Anterior cingulate cortex (tissue), 58 donors: ENCODE data around the gene VGF.
"Not testable (repeated sequence)": the region's sequence is repeated elsewhere in the genome, so short reads cannot be mapped to it uniquely, and the experiment has no call there.

ENCODE experiments used
- DNase-seq, 58 donors: peaks; one replicate each; lab custom pipeline; 2025; lab: John Stamatoyannopoulos, UW

Gene VGF

DNA sequence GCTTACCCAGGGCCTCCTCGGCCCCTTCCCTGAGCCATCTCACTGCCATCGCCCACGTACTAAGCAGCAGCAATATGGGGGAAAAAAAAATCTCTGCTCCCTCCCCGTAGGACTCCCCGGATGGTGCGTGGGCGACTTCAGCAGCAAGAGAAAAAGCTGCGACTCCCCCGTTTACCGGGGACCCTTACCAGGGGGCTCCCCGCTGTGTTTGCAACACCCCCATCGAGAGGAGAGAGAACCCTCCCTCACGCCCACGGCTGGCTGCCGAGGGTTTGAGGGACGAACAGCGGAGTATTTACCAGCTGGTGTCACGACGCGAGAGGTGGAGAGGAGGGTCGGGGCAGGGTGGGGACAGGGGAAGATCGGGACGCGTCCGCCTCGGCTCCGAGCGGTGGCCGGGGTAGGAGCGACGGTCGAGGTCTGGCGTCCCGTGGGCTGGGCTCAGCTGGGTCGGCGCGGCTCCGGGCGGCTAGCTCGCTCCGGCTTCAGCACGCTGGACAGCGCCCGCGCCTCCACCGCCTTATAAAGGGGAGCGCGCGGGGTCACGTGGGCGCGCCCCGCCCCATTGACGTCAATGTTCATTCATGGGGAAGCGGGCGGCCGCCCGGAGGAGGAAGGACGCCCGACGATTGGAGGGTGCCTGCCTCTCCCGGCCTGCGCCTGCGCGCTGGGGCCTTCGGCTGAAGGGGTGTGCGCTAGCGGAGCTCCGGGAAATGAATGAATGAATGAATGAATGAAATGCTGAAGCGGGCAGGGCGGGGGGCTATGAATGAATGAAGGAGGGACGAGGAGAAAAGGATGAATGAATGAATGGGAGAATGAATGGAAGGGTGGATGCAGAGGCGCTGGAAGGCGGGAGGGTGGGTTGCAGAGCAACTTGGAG is at the start of gene VGF:
TSS of gene VGF (minus strand) at position 495 of the 883 bp plus-strand sequence. CDS start 726 bp downstream, outside the sequence.
- DNase-seq, result peak; percentile 39 to 93 (median 84)

DNA sequence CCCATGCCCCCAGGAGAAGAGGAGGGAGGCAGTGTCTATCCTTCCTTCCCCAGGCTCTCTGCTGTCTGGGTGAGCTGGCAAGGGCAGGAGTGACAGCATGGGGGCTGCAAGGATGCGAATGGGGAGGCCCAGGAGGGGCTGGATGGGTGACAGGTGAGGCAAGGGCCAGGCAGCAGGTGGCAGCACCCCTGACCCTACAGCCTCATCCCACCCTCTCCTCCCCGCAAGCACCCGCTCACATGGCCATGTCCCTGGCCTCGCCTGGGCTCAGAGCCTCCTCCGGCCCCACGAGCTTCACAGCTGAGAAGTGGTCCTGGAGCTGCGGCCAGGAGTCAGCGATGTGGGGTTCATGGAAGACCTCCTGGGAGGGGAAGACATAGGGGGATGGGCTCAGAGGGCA is 46.6 kb upstream of the VGF start:
- DNase-seq, result no peak

DNA sequence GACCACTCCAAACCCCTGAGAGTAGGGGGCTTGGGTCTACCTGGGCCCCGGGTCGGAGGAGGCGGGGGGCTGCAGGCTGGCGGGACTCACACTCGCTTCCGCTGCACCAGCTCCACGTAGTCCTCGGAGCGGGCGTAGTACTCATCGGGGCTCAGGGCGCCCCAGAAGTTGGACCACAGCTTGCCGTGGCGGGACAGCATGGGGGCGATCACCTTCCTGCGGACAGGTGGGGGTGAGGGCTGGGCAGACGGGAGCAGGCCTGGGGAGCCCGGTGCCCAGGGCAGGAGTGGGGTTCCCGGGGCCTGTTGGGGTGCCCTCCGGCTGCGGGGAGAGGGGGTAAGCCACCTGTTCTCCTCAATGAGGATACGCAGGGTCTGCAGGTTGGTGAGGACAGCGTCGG is 46.1 kb upstream of the VGF start:
- DNase-seq, result no peak

DNA sequence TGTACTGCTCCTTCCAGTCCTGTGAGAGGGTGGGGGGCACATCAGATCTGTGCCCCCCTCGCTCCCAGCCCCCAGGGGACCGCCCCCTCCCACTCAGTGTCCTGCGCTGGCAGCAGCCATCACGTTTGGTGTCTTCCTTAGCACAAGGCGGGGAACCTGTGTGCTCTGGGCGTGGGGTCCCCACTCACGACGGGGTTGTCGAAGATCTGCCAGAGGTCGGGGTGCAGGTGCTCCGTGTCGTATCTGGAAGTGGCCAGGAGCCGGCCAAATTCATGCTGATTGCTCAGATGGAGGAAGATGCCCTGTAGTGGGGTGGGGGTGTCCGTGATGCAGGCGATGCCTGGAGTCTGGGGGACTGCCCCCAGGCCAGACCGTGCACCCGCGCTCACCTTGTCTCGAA is 44.8 kb upstream of the VGF start:
- DNase-seq, result no peak

GRCh38 chr7:101208794-101209193 is 43.4 kb upstream of the VGF start:
- DNase-seq, result no peak

DNA sequence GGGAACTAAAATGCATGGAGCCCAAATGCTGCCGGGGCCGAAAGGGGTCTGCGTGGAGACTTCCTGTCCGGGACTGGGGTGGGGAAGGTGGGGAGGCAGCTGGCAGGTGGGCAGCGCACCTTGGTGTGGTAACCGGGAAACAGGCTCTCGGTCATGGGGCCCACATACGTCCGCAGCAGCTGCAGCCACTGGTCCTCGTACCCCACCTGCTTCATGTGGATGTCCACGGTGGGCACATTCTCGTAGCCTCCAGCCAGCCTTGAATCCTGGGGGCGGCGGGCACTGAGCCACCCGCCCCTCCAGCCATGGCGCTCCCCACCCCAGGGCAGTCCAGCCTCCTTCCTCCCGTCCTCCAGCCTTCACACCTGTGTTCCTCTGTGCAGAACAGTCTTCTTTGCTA is 42.1 kb upstream of the VGF start:
- no peak for DNase-seq

GRCh38 chr7:101206665-101207042 is 41.3 kb upstream of the VGF start:
- DNase-seq, result no peak

DNA sequence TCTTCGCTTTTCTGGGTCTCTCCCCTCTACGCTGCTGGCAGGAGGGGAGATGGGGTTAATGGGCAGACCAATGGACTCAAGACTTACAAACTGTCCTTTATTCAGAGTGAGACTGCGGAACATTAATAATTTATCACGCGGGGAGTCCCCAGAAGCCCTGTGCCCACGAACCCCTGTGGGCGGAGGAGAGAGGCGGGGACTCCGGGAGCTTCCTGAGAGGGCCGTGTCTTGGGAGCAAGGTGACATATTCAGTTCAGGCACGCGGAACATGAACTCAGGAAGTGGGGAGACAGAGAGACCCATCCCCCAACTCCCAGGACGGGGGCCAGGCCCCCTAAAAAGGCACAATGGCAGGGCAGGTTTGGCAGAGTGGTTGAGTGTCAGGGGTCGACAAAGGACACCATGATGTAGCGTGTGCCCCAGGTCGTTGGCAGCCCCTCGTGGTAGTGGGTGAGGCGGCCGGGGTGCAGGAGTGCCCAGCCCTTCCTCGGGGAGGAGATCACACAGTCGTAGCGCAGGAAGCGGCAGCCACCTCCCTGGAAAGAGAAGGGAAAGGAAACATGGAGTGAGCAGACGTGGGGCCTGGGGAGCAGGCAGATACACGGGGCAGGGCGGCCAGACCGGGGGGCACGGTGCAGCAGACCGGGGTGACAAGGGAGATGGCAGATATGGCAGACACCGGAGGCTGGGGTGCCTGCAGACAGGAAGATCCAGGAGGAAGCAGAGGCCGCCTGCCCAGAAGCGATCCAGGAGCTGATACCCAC is 40.7 kb upstream of the VGF start:
- no peak for DNase-seq

DNA sequence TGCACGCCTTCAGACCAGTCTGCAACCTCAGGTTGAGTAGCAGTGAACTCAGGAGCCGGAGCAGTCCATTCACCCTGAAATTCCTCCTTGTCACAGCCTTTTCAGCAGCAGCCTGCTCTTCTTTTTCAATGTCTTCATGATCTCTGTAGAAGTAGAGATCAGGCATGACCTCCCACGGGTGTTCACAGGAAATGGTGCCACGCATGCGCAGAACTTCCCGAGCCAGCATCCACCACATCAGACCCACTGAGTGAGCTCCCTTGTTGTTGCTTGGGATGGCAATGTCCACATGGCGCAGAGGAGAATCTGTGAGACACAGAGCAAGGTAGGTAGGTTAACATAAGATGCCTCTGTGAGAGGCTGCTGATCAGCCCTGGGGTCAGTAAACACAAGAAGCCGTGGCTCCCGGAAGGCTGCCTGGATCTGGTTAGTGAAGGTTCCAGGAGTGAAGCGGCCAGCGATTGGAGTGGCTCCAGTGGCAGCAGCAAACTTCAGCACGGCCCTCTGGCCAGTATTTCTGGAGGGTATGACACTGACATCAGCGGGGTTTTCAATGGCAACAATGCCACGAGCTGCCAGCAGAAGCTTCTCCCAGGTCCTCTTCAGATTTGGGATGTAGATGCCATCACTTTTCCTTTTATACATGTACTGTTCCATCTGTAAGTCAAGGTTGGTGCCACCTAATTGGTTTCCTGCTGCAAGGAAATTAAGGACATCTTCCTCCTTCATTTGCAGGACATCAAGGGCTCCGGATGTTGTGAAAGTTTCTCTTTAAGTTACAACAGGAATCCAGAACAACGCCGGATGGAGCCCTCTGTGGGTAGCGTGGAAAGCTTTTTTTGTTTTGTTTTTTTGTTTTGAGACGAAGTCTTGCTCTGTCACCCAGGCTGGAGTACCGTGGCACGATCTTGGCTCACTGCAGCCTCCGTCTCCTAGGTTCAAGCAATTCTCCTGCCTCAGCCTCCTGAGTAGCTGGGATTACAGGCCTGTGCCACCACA is 38.7 kb upstream of the VGF start:
- not testable (repeated sequence) for DNase-seq

GRCh38 chr7:101202603-101202918 is 37.2 kb upstream of the VGF start:
- no peak for DNase-seq

GRCh38 chr7:101201695-101202602 is 36.6 kb upstream of the VGF start:
- DNase-seq, result no peak

GRCh38 chr7:101200862-101201599 is 35.7 kb upstream of the VGF start, which contains the start of gene MOGAT3:
TSS of gene MOGAT3 (minus strand) at chr7:101201036. CDS start at chr7:101200854, 182 bp downstream.
- no peak for DNase-seq

DNA sequence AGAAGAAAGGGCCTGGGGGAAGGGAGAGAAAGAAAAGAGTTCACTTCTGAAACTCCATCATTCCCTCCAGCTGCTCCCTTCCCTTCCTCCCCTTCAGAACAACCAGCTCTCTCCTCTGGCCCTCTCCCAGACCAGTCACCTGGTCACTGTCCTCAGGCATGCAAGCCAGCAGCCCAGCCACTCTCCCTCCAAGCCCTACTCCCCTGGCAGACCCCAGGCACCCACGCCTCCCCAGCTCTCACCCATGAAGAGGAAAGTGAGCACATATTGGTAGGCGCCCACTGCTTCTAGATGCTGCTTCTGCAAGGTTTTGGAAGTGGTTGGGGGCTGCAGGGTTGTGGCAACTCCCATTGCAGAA is 35.1 kb upstream of the VGF start:
- DNase-seq, result no peak

GRCh38 chr7:101199522-101199921 is 34.2 kb upstream of the VGF start:
- not testable (repeated sequence) for DNase-seq

GRCh38 chr7:101198476-101198875 is 33.1 kb upstream of the VGF start:
- no peak for DNase-seq

GRCh38 chr7:101197991-101198390 is 32.6 kb upstream of the VGF start:
- no peak for DNase-seq

DNA sequence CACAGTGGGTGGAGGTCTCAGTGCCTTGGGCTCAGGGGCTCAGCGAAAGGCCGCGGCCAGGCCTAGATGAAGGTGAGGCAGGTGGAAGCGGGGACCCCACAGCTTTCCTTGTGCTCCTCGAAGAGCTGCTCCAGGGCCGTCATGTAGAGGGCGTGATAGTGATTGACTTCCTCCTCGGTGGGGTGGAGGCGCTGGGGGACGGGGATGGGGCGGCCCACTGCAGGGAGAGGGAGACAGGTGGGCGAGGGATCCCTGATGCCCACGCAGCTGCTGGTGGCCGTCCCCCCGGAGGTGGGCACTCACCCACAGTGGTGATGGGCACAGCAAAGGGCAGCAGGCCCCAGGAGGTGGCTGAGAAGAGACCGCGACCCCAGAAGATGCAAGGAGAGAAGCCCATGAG is 30.5 kb upstream of the VGF start:
- DNase-seq, result no peak

- DNase-seq, result no peak
These were observed 23.7 kb upstream of the VGF start for GRCh38 chr7:101189109-101189508.
